Activated CD8-positive, alpha-beta memory T cell treated with anti-CD3 and anti-CD28 coated beads, Interleukin-2, amount 50 U/mL, for 4 hours (primary cell): ENCODE results near the gene PUM1.
"Not testable (repeated sequence)": the region's sequence is repeated elsewhere in the genome, so short reads cannot be mapped to it uniquely, and the experiment has no call there.

Experiments
- DNase-seq: peaks from one replicate; pipeline ENCODE4 v3.0.0-alpha.2; 2020

PUM1 gene

GRCh38 chr1:30955448-30956015, 110.0 kb downstream of the PUM1 start:
- no peak for DNase-seq

- no peak for DNase-seq
These were observed 111.8 kb downstream of the PUM1 start for GRCh38 chr1:30953685-30954084.

GRCh38 chr1:30952098-30952497, 113.4 kb downstream of the PUM1 start:
- no peak for DNase-seq

GRCh38 chr1:30950700-30951099, 114.8 kb downstream of the PUM1 start:
- no peak for DNase-seq

- no peak for DNase-seq
These were observed 115.5 kb downstream of the PUM1 start for GRCh38 chr1:30950053-30950452.

- not testable (repeated sequence) for DNase-seq
These were observed 116.1 kb downstream of the PUM1 start for GRCh38 chr1:30949487-30949838.

GRCh38 chr1:30948813-30949486, 116.6 kb downstream of the PUM1 start:
- not testable (repeated sequence) for DNase-seq

GRCh38 chr1:30948278-30948677, 117.2 kb downstream of the PUM1 start:
- no peak for DNase-seq

- no peak for DNase-seq
These were observed 118.3 kb downstream of the PUM1 start for GRCh38 chr1:30947212-30947611.

GRCh38 chr1:30942326-30942963, 123.1 kb downstream of the PUM1 start:
- no peak for DNase-seq

GRCh38 chr1:30940541-30940940, 125.0 kb downstream of the PUM1 start:
- no peak for DNase-seq

- no peak for DNase-seq
These were observed 128.9 kb downstream of the PUM1 start for GRCh38 chr1:30936541-30937171.

GRCh38 chr1:30935758-30936157, 129.8 kb downstream of the PUM1 start:
- not testable (repeated sequence) for DNase-seq

GRCh38 chr1:30934613-30935012, 130.9 kb downstream of the PUM1 start:
- no peak for DNase-seq

- no peak for DNase-seq
These were observed 131.7 kb downstream of the PUM1 start for GRCh38 chr1:30933874-30934252.

GRCh38 chr1:30930631-30931173, 134.8 kb downstream of the PUM1 start:
- no peak for DNase-seq

GRCh38 chr1:30929944-30930525, 135.5 kb downstream of the PUM1 start:
- no peak for DNase-seq

- DNase-seq, result peak; percentile 53
These were observed 136.2 kb downstream of the PUM1 start for GRCh38 chr1:30929135-30929889.

GRCh38 chr1:30928789-30929134, 136.8 kb downstream of the PUM1 start:
- DNase-seq, result no peak

- no peak for DNase-seq
These were observed 137.3 kb downstream of the PUM1 start for GRCh38 chr1:30928171-30928570.

- no peak for DNase-seq
These were observed 138.1 kb downstream of the PUM1 start for GRCh38 chr1:30927448-30927847.

- DNase-seq, result no peak
These were observed 141.9 kb downstream of the PUM1 start for GRCh38 chr1:30923597-30923996.

GRCh38 chr1:30920827-30921226, 144.7 kb downstream of the PUM1 start:
- no peak for DNase-seq
